Neural progenitor cell (in vitro differentiated cells): Measurements from ENCODE around the gene IER3IP1.

ENCODE experiments used
- CTCF ChIP-seq: fragments of 200-600 bp; sonication (generic); IDR thresholded peaks from 2 replicates; pipeline ENCODE4 v1.5.1; 2017; ENCODE audit warnings: antibody characterized with exemption, mild to moderate bottlenecking
- EZH2 ChIP-seq: fragments of 200-600 bp; sonication (generic); IDR thresholded peaks from 2 replicates; pipeline ENCODE4 v1.6.1; 2017; ENCODE audit warnings: antibody characterized with exemption, mild to moderate bottlenecking, moderate library complexity

GRCh38 chr18:47120428-47120827, 55.7 kb downstream of the IER3IP1 start:
- no peak for TF ChIP-seq CTCF
- TF ChIP-seq EZH2 = no peak
